SIG-M5 treated with dmso at 0.1 percent for 504 hours (cell line): ENCODE measurements around the gene EEF2K.
"Not testable (repeated sequence)": the region's sequence is repeated elsewhere in the genome, so short reads cannot be mapped to it uniquely, and the experiment has no call there.

ENCODE experiments used
- DNase-seq: peaks from one replicate; lab custom pipeline; 2025; ENCODE audit not compliant: unreplicated experiment; lab: John Stamatoyannopoulos, UW

The EEF2K gene

DNA sequence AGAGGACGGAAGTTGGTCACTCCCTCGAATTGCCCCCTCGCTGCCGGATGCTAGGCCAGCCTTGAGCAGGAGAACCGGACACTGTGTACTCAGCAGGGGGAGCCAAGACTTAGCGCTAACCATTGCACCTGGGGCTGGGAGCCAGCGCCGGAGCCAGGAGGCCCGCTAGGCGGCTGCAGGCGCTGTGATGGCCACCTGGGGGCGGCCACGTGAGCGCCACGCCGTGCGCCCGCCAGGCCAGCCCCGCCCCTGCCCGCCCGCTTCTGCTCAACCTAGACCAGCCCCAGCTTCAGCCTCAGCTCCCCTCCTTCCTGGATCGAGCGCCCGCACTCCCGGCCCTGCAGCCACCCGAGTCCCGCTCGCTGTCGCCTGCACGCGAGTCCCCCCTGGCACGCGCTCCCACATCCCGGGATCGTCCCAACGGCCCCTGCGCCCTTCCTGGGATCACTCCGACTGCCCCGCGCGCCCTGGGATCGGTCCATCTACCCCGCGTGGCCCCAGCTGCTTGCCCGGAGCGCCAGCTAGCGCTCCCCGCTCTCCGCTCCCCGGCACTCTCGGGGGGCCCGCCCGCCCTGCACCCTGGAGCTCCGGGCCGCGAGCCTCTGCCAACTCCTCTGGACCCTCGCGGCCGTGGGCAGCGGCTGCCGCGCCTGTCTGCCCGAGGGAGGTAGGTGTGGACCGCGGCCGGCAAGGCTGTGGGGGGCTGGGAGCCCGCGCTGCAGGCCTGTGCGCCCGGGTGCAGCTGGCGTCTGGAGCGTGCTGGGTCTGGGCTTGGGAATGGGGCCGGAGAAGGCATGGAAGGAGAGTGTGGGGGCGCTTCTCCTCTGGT, at the start of gene EEF2K:
Gene EEF2K, plus strand, starts transcription at position 266 of the 829 bp plus-strand sequence. CDS start 19,452 bp downstream, outside the sequence.
- DNase-seq: peak; percentile 85

DNA sequence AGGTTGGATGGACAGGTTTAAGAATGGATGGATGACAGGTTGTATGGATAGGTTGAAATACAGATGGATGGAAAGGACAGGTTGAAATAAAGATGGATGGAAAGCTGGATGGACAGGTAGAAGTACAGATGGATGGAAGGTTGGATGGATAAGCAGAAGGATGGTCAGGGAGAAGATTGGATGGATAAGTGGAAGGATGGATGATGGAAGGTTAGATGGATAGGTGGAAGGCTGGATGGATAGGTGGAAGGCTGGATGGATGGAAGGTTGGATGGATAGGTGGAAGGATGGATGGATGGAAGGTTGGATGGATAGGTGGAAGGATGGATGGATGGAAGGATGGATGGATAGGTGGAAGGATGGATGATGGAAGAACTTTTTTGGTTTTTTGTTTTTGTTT, 44.7 kb upstream of the EEF2K start:
- DNase-seq: no peak

DNA sequence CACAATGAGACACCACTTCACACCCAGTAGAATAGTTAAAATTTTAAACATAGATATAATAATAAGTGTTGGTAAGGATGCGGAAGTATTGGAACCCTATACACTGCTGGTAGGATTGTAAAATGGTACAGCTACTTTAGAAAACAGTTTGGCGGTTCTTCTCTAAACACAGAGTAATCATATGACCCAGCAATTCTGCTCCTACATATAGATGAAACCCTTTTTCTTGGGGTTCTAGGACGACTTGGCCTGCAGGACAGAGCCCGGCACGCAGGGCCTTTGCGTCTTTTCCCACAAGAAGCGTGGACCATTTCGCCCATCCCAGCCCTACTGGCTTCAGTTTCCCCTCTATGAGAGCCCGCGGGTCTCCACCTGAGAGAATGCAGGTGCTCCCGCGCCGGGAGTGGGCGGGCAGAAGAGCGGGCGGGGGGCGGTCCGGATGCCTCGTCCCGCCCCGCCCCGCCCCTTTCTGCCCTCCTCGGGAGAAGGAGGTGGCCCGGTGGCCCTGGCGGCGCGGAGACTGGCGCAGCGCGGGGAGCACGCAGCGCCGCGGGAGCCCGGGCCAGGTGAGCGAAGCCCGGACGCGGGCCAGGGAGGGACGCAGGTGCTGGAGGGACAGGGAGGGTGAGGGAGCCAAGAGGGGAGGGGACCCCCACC, 44.0 kb upstream of the EEF2K start, which contains the start of gene SDR42E2:
Gene SDR42E2, plus strand, starts transcription at position 508 of the 657 bp plus-strand sequence. CDS start 3,077 bp downstream, outside the sequence.
- no peak for DNase-seq

DNA sequence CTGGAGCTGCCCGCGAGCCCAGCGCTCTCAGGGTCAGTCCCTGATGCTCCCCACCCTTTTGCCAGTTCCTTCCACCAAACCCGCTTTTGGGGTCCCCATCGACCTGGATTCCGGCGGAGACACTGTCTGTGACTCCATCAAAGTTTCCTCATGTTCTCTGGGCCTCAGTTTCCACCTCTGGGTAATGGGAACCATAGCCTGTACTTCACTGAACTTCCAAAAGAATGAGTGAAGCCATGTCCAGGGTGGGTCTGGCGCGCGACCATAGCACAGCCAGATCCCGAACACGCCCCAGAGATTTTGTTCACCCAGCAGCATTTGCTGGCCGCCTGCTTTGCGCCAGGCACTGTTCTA, 43.4 kb upstream of the EEF2K start:
- DNase-seq: no peak

DNA sequence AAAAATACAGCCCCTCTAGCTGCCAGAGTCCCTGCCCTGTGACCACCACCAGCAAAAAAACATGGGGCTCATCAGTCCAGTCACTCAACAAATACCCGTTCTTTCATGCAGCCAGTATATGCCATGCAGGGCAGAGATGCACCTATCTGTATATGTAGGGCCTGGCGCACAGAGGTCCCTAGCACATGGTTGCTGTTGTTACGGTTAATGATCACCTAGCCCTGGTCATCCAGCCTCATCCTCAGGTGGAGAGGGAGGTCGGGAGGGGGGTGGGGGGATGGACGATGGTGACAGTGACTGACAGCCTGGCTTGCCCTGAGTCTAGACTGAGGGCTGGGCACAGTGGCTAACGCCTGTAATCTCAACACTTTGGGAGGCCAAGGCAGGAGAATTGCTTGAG, 42.3 kb upstream of the EEF2K start:
- DNase-seq: no peak

DNA sequence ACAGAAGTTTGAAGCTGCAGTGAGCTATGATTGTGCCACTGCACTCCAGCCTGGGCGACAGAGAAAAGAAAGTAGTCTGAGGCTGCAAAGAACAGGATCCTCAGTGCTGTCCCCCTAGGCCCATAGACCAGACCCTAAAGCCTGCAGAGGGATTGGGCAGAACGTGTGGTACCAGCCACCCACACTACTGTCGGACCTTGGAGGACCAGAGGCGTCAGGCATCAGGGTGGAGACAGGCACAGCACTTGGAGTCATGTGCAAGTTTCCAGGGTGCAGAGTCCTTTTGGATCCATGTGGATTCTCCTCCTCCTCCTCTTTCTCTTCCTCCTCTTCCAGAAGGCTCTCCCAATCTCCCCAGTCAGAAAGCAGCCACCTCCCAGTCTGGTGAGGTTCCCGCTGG, 41.6 kb upstream of the EEF2K start:
- no peak for DNase-seq

DNA sequence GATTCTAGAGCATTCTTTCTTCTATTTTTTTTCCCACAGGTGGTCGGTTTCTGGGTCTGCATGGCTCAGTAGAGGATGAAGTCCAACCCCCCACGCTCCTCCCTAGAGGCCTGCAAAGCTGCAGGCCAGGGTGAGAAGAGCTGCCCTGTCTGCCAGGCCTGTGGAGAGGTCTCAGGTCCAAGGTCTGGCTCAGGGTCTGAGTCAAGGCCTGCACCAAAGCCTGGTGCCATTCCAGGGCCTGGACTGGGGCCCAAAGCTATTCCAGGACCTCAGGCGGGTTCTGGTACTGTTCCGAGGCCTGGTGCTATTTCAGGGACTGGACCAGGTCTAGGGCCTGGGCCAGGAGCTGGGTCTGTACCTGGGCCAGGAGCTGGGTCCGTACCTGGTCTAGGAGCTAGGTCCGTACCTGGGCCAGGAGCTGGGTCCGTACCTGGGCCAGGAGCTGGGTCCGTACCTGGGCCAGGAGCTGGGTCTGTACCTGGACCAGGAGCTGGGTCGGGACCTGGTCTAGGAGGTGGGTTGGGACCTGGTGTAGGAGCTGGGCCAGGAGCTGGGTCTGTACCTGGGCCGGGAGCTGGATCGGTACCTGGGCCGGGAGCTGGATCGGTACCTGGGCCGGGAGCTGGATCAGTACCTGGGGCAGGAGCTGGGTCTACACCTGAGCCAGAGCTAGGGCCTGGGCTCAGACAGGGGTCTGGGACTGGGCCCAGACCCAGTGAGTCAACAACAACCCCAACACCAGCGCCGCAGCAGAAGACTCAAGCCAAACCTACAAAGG, 40.4 kb upstream of the EEF2K start:
- no peak for DNase-seq

DNA sequence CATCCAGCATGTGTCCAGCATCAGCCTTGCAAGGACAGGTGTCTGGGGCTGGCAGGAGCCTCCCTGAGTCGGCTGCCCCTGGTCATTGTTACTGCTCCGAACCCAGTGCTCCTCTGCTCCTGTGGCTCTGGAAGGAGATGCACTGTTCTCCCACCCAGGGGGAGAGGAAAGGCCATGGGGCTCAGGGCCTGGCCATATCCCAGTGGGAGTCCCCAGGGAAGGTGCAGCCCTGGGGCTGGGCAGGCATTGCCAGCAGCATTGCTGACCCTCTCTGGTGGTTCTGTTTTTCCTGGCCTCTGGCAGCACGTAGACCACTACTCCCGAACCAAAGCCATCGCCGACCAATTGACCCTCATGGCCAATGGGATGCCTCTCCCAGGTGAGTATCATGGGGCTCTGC, 34.1 kb upstream of the EEF2K start:
- no peak for DNase-seq

DNA sequence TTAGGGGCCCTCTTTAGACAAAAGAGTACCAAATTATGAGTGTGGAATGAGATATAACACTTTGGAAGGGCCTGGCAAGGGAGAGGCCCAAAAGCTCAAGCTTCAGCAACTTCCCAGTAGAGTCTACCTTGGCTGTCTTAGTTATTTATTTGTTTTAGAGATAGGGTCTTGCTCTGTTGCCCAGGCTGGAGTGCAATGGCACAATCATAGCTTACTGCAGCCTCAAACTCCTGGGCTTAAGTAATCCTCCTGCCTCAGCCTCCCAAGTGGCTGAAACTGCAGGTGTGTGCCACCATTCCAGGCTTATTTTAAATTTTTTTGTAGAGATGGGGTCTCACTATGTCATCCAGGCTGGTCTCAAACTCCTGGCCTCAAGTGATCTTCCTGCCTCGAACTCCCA, 33.4 kb upstream of the EEF2K start:
- DNase-seq: not testable (repeated sequence)

DNA sequence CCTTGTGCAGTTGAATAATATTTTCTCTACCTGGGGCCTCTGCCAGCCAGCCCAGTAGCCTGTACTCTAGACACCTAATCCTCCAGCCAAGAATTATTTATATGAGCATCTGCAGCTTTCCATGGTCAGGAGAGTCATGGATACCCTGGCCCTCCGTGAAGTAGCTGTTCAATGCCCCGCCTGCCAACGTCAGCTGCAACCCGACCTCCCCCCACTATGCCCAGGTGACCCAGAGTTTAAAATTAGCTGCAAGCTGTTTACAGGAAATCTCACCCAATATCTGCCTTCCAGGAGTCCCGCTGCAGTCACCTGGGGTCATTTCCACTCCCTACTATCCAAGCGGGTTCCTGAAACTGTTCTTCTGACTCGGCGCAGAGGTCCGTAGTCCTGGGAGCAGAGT, 31.4 kb upstream of the EEF2K start:
- no peak for DNase-seq

DNA sequence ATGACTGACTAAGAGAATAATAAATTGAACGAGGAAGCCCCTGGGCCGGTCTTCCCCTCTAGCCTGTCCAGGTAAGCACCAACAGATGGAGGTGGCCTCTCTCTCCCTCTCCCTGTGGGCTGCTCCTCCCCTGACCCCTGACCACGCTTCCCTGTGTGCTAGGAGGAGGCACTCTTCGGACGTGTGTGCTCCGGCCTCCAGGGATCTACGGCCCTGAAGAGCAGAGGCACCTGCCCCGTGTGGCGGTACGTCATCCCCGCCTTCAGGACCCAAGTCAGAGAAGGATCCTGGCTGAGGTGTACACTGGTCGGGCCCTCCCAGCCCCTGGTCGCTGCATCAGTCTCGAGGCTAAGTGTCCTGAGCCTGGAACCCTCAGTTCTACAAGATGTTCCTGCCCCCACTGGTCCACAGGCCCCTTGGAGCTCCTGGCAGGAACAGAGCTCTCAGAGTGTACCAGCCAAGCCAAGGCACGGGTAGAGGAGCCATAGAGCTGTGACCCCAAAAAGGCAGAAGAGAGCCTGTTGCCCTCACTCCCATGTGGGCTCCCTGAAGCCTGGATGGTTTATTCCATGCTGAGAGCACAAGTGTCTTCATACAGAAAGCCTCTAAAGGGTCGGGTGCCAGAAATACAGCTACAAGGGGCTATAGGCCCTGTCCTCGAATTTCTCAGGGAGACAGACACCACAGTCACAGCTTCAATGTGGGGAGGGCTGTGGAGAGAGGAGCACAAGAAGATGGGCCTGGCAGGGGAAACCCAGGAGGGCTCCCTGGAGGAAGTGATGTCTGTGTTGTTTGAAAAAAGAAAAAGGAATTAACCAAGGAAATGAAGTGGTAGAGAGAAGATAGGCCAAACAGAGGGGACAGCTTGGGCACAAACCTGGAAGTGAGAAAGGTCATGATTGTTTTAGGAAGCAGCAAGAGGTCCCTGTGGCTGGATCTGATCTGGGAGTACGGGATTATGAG, 27.8 kb upstream of the EEF2K start:
- DNase-seq: no peak

DNA sequence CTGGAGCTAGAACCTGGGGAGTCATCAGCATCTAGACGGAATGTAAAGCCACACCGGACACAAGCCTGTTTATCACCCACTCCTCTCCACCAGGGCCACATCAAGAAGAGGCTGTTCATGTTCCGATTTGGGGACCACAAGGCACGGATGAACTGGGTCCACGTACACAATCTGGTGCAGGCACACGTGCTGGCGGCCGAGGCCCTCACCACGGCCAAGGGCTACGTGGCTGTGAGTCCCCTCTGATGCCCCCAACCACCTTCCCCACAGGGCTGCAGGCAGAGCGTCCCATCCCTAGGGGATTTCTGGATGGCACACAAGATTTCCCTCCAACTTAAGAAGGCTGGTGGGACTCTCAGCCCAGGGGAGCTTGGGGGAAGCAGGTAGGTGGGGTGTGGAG, 24.7 kb upstream of the EEF2K start:
- DNase-seq: no peak

DNA sequence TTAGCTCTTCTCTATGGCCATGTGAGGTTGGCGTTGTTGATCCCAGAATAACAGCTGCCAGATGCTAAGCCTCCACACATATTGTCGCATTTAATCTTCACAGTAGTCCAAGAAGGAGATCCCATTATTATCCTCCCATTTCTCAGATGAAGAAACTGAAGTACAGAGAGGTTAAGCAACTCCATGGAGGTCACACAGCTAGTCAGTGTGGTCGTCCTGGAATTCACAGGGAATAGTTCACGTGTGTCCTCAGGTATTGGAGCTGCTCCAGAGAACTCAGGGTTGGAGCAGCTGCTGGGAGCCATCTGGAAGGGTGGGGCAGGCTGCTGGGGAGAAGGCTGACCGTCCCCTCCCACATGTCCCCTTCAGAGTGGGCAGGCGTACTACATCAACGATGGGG, 24.2 kb upstream of the EEF2K start:
- DNase-seq: no peak

DNA sequence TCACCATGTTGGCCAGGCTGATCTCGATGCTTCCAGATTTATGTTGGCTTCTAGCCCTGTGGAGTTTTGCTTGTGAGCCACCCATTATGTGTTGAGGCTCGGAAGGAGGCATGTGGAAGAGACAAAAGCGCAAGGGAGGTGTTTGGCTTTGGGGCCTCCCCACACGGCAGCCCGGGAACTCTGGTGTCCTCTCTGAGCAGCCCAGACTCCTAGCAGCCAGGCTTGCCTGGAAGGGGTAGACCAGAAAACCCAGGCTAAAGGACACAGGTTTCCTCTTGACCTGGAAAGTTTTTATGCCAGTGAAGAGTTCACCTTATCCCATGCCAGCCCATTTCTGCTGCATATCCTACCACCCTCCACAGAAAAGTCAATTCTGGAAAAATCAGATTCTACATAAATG, 22.7 kb upstream of the EEF2K start:
- DNase-seq: no peak

DNA sequence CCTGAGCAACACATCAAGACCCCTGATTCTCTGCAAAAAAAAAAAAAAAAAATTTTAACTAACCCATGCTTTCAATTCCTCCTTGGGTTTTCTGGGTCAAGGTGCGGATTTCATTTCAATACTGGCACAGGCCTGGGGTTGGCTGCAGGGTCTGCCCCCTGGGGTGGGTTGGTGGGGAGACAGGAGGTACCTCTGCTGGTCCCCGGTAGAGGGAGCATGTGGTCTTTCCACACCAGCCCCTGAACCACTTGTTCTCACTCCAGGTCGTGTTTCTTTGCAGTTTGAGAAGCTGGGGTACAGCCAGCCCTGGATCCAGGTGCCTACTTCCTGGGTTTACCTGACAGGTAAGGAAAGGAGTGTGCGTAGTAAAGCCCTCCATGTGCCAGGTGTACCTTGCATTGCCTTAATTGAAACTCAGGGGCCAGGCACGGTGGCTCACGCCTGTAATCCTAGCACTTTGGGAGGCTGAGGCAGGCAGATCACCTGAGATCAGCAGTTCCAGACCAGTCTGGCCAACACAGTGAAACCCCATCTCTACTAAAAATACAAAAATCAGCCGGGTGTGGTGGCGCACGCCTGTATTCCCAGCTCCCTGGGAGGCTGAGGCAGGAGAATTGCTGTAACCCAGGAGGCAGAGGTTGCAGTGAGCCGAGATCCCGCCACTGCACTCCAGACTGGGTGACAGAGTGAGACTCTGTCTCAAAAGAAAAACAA, 22.0 kb upstream of the EEF2K start:
- DNase-seq: no peak

DNA sequence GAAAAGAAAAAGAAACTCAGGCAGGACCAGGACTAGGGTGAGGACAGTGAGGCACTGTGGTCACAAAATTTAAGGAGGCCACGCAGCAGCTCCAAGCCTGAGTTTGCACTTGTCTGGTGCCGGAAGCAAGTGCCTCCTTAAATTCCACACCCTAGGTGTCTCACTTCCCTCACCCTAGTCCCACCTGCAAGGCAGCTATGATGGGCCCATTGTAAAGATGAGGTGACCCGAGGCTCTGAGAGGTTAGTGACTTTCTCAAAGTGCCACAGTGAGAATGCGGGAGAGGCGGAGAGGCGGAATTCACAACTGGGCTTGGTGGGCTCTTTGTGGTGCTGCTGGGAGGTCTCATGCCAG, 21.5 kb upstream of the EEF2K start:
- no peak for DNase-seq

DNA sequence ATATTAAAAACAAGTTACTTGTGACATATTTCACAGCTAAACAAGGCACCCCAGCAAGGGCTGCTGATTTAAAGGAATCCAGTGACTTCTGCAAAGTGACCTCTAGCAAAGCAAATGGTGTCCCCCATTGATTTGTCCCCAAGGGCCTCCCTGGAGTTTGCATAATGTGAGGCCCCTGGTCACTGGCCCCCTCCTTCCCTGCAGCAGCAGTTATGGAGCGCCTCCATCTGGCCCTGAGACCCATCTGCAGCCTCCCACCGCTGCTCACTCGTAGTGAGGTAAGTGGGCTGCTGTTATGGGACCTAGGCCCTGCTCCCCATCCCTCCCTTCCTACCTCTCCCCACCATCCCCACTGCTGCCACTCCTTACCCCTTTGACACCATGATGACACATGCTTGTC, 19.6 kb upstream of the EEF2K start:
- DNase-seq: no peak

DNA sequence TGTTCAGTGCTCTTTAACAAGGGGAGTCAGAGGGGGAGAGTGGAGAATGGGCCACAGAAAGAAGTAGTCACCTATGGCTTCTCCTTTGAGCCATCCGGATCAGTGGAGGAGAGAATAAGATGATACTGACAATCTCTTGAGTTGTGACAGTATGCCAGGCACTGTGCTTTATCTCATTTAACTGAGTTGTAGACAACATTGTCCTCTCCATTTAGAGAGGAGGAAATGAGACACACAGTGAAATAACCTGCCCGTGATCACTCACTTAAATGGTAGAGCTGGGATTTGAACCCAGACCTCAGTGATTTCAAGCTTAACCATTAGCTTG, 17.8 kb upstream of the EEF2K start:
- no peak for DNase-seq

DNA sequence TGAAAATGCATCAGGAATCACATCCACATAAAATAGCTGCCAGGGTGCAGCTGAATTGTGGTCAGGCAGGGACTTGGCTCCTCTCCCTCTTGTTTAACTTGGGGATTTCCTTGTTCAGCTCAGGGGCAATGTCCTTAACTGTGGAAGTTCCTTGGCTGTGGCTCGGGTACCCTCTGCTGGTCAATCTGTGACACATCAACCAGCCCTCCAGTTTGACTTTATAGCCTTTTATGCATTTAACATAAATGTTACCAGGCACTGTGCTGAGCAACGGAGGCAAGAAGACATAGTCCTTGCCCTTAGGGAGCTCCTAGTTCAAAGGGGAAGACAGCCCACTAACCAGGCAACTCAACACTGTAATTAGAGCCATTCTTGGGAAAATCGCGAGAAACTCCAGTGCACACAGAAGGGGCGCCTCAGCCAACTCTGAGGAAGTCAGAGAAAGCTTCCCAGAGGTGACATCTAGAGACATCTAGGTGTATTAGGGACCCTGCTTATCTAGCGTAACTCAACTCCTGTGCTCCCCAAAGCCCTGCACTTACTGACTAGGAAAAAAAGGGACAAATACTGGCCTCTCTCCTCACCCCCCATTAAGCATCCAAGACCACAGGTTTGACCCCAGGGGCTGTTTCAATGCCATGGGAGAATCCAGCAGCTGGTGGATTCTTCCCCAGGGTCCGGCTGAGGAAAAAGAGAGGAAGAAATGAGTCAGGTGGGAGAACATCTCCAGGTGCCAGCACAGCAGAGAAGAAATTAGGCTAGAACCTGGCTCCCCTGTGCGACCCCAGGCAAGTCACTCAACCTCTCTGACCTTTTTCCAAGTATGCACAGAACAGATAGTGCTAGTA, 17.3 kb upstream of the EEF2K start:
- peak; percentile 83 for DNase-seq
